GM18858 (cell line): ENCODE measurements around the gene MBNL2.

Experiments
- ATAC-seq: cut with Tn5 transposase; IDR thresholded peaks from one replicate; pipeline ENCODE4 v1.9.1; 2021; ENCODE audit not compliant: unreplicated experiment

Gene MBNL2

DNA sequence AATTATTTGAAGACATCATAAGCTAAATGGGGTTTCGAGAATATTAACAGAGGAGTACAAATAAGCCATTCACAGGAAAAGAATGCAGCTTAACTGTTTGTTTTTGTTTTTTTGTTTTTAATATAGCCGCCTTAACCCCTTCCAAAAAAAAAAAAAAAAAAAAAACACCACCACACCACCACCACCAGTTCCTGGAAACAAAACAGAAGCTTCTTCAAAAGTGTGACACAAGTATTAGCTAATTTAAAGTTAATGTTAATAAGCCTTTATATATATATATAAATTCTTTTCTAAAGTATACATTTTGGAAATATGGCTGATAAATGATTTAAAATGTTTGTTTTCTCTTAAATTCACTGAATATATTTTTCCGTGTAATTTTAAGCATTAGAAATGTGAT, 213.2 kb downstream of the MBNL2 start:
- ATAC-seq = no peak

DNA sequence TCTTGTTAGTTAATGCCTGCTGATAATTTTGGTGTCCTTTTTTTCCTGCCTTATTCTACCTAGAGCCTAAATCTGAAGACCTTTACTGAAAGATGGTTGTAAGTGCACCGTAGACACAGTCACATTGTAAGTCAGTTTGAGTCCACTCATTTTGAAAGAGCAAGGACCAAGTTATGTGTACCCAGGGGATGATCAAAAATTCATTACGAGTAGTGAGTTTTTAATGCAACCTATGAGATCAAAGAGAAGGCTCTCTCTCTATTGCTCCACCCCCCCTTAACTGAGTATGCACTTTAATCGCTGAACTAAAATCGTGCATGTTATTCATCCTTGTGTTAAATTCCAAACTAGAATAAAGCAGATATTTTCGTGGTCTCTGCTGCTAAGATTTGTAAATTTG, 213.7 kb downstream of the MBNL2 start:
- ATAC-seq = no peak

DNA sequence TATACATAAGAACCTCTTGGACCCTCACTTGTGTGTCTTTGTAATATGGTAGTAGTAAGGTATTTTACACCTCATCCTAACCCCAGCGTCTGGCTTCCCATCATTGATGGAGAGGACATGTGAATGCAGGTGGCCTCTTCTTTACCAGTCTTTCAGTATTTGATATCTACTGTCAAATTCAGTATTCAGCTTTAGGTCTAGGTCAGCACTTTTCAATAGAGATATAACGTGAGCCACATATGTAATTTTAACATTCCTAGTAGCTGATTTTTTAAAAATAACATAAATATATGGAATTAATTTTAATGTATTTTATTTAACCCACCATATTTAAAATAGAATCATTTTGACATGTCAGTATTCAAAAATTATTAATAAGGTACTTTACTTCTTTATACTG, 214.7 kb downstream of the MBNL2 start:
- ATAC-seq = no peak

DNA sequence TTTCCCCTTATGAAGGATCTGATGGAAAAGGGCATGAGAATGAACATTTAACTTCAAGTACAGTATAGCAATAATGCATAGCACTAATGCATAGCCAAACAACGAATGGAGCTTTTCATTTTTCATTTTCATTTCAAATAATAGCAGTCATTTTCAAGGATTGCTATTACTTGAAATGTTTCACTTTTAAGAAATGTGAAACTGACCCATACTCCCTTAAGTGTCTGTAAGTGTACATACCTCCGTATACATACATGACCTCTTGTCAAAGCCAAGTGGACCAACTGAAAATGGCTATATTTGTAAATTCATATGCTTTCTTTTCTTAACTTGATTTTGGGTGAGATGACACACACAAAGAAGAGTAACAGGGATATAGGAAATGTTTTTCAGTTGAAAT, 215.6 kb downstream of the MBNL2 start:
- no peak for ATAC-seq

DNA sequence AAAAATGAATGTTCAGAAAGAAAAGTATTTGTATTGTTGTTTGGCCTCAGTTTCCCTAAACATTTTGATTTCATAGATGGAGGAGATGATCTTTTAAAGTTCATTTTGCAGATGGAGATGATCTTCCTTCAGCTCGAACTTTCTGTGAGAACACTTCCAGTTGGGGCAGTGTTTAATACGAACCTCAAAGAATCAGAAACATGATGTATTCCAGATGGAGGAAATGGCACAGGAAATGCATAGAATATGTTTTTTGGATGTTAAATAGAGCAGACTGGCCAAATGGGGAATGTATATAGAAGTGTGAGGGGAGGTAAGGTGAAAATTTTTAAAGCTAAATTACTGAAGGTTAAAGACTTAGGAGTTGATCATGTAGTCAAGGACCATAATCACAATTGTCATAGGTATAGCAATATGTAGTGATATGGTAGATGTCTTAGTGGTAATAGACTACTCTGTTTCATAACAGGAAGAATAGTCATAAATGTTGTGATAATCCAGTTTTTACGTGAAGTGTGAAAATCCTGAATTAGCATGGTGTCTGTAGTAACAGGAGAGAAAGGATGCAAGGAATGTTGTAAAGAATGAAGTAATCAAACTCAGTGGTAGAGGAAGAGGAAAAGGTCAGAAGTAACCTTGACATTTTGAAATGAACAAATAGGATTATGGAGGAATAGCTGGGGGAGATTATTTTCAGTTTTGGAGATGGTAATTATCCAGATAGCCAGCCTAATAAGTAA, 216.9 kb downstream of the MBNL2 start:
- no peak for ATAC-seq

DNA sequence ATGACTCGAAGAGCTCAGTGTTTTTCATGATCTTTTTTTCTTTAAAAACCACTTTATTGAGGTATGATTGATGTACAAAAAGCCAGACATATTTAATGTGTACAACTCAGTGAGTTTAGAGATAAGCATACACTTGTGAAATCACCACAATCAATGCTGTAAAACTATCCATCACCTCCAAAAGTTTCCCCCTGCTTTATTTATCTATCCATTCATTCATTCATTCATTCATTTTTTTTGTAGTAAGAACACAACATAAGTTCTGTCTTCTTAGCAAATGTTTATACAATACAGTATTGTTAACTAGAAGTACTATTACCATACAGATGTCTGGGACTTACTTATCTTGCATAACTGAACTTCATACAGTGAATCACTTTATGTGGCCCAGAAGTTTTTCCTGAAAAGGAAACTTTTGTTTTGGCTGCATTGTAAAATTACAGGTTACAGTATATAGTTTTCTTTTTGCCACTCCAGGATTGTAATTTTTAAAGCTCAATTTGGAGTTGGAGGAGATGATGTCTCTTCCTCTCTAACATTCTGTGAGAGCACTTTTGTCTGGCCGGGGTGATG, 218.6 kb downstream of the MBNL2 start:
- ATAC-seq = no peak

DNA sequence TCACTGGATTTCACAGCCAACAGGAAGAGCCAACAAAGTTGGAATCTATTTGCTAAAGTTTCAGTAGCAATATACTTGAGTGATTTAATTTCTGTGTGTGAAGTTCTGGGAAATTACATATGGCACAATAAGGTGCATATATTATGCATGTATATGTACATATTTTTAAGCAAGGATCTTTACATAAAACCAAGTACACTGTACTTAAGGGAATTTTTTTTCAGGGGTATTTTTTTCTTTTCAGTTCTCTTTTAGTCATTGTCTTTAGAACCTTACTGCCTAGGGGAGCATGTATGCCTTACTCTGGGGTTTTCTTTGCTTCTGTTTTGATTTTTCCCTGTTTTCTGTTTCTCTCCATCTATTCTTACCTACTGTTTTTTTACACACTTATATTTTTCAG, 219.2 kb downstream of the MBNL2 start:
- peak; percentile 68 for ATAC-seq
